ENCODE measurements around the gene GTF2F1. TPM values are rescaled to one million over a fixed set of nuclear protein-coding genes. Genes with fewer than 3 reads are reported as not detected.
A peak's percentile ranks its signal among the peaks of the same experiment; 100 is the strongest.

The GTF2F1 gene
- total and polyA plus RNA-seq, 4 donors: 7.4 to 24.4 (median 16.8) TPM

- Histone ChIP-seq H3K9ac (ENCODE audit: low read depth in 1 of 2, low read length in 2 of 2) (peak overlapping the region in 1 of 2 donors; percentile 45), H3K9me3 (ENCODE audit: control insufficient read depth in 4 of 4, low read length in 3 of 4) (no peaks in the 10 kb centered on the region), H3K27ac (ENCODE audit: low read depth in 1 of 2, low read length in 2 of 2) (peak overlapping the region; percentile 98 to 99), H3K4me3 (ENCODE audit: low read depth in 1 of 3, low read length in 3 of 3) (peak overlapping the region; percentile 49 to 79 (median 70)), H3K27me3 (ENCODE audit: control insufficient read depth in 4 of 4, insufficient read depth in 4 of 4, low read length in 3 of 4) (no peaks in the 10 kb centered on the region), H3K4me1 (ENCODE audit: control insufficient read depth in 4 of 4, insufficient read depth in 4 of 4, low read length in 3 of 4) (peaks cover 2 to 14% (median 4%) of the 10 kb centered on the region in 4 donors), H3K36me3 (ENCODE audit: control insufficient read depth in 4 of 4, insufficient read depth in 3 of 4, low read depth in 1 of 4, low read length in 3 of 4) (peaks cover 0 to 10% (median 8%) of the 10 kb centered on the region in 4 donors)
- no peak for TF ChIP-seq ZBTB33 (IDR thresholded peaks at IDR 0.05)
- TF ChIP-seq FOXA2 (IDR thresholded peaks at IDR 0.05): no peak
- peak; percentile 7 for TF ChIP-seq REST (IDR thresholded peaks at IDR 0.05)
- peak; percentile 47 for TF ChIP-seq SP1 (IDR thresholded peaks at IDR 0.05)
- TF ChIP-seq CTCF (IDR thresholded peaks at IDR 0.05; ENCODE audit: low read depth, low read length, missing input control): no peak
- no peak for TF ChIP-seq TAF1 (conservative IDR thresholded peaks at IDR 0.05)
- no peak for TF ChIP-seq FOXA1 (IDR thresholded peaks at IDR 0.05)
- TF ChIP-seq MAX (IDR thresholded peaks at IDR 0.05): no peak
- no peak for TF ChIP-seq YY1 (IDR thresholded peaks at IDR 0.05)
- TF ChIP-seq JUND (IDR thresholded peaks at IDR 0.05): no peak
- no peak for TF ChIP-seq EGR1 (IDR thresholded peaks at IDR 0.05; ENCODE audit: low read depth in 2 of 2)
- TF ChIP-seq NR2F2 (IDR thresholded peaks at IDR 0.05): no peak
- WGBS: 2% methylated on average over 53 of the region's 53 CpGs
- DNase-seq (ENCODE audit: low spot score): peak; percentile 99
Measured at GRCh38 chr19:6373096-6373812, 19.7 kb downstream of the GTF2F1 start.

- H3K4me3 ChIP-seq (ENCODE audit: low read depth in 1 of 3, low read length in 3 of 3): peak within 1 kb of the TSS; percentile 49 to 79 (median 70)
- no peaks in the 10 kb centered on the region for H3K9me3 ChIP-seq (ENCODE audit: control insufficient read depth in 4 of 4, low read length in 3 of 4)
- peak within 1 kb of the TSS; percentile 46 to 62 for H3K9ac ChIP-seq (ENCODE audit: low read depth in 1 of 2, low read length in 2 of 2)
- DNase-seq (ENCODE audit: low spot score): peak; percentile 96
- H3K36me3 ChIP-seq (ENCODE audit: control insufficient read depth in 4 of 4, insufficient read depth in 3 of 4, low read depth in 1 of 4, low read length in 3 of 4): peaks cover 2 to 13% (median 10%) of the 10 kb centered on the region in 4 donors
- no peaks in the 10 kb centered on the region for H3K27me3 ChIP-seq (ENCODE audit: control insufficient read depth in 4 of 4, insufficient read depth in 4 of 4, low read length in 3 of 4)
- H3K27ac ChIP-seq (ENCODE audit: low read depth in 1 of 2, low read length in 2 of 2): peak within 1 kb of the TSS; percentile 98 to 99
- H3K4me1 ChIP-seq (ENCODE audit: control insufficient read depth in 4 of 4, insufficient read depth in 4 of 4, low read length in 3 of 4): peaks cover 2 to 14% (median 4%) of the 10 kb centered on the region in 4 donors
- WGBS: under 1% methylated on average over 47 of the region's 47 CpGs
- TF ChIP-seq FOXA2 (IDR thresholded peaks at IDR 0.05) (no peak), MAX (IDR thresholded peaks at IDR 0.05) (peak; percentile 37), SP1 (IDR thresholded peaks at IDR 0.05) (peak; percentile 89), CTCF (IDR thresholded peaks at IDR 0.05; ENCODE audit: low read depth, low read length, missing input control) (no peak), ZBTB33 (IDR thresholded peaks at IDR 0.05) (no peak), RXRA (IDR thresholded peaks at IDR 0.05) (peak; percentile 22 to 66), ATF3 (IDR thresholded peaks at IDR 0.05) (no peak), TAF1 (conservative IDR thresholded peaks at IDR 0.05) (no peak), HNF4G (IDR thresholded peaks at IDR 0.05) (no peak)
Measured at GRCh38 chr19:6372594-6373095, 20.3 kb downstream of the GTF2F1 start, which contains the start of gene ALKBH7. Gene ALKBH7, plus strand, starts transcription at chr19:6372794. Its CDS starts 27 bp downstream, at chr19:6372821.

Data from liver (tissue), 9 donors.